Measurements from ENCODE around the gene TOMT.
"Not testable (repeated sequence)": the region's sequence is repeated elsewhere in the genome, so short reads cannot be mapped to it uniquely, and the experiment has no call there.

TOMT gene

GRCh38 chr11:72123117-72123653, 17.5 kb downstream of the TOMT start:
- in situ Hi-C loops (cut with MboI; ENCODE audit: low sequenced_read_pairs): no loop called here

- in situ Hi-C loops (cut with MboI; ENCODE audit: low sequenced_read_pairs): no loop called here
Measured at GRCh38 chr11:72124046-72124445, 18.3 kb downstream of the TOMT start.

GRCh38 chr11:72125956-72126355, 20.2 kb downstream of the TOMT start:
- in situ Hi-C loops (cut with MboI; ENCODE audit: low sequenced_read_pairs): no loop called here

- in situ Hi-C loops (cut with MboI; ENCODE audit: low sequenced_read_pairs): no loop called here
Measured at GRCh38 chr11:72127923-72128322, 22.2 kb downstream of the TOMT start.

GRCh38 chr11:72129381-72129780, 23.7 kb downstream of the TOMT start:
- in situ Hi-C loops (cut with MboI; ENCODE audit: low sequenced_read_pairs): no loop called here

GRCh38 chr11:72132646-72133045, 26.9 kb downstream of the TOMT start:
- in situ Hi-C loops (cut with MboI; ENCODE audit: low sequenced_read_pairs): no loop called here

GRCh38 chr11:72135473-72135872, 29.7 kb downstream of the TOMT start, which contains the start of gene FOLR3:
TSS of gene FOLR3 (plus strand) at chr11:72135725. CDS start at chr11:72135953, 228 bp downstream.
- in situ Hi-C loops (cut with MboI; ENCODE audit: low sequenced_read_pairs): not testable (repeated sequence)

GRCh38 chr11:72135891-72136683, 30.4 kb downstream of the TOMT start:
- in situ Hi-C loops (cut with MboI; ENCODE audit: low sequenced_read_pairs): no loop called here

DNA sequence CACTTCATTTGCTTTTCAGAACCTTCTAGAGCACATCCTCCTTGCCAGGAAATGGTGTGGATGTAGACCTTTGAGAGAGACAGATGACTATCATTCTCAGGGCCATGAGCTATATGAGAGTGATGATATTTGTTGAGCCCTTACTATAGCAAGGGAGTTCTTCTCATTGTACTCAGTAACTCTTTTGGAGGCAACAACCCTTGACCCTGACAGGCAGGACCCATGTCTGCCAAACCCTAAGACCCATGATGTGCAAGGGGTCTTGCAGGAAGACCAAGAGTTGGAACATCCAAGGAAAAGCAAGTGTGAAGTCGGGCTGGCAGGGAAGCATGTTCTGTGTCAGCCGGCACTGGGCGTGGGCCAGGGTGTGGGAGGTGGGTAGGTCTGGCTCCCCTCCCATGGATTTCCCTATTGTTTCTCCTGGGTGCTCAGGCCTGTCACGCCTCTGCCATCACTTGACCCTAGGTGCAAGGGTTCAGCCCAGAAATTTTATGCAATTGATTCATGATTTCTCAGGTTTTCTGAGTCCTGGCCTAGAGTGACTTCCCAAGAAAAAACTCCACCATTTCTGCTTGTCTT, 31.0 kb downstream of the TOMT start:
- in situ Hi-C loops (cut with MboI; ENCODE audit: low sequenced_read_pairs): no loop called here

DNA sequence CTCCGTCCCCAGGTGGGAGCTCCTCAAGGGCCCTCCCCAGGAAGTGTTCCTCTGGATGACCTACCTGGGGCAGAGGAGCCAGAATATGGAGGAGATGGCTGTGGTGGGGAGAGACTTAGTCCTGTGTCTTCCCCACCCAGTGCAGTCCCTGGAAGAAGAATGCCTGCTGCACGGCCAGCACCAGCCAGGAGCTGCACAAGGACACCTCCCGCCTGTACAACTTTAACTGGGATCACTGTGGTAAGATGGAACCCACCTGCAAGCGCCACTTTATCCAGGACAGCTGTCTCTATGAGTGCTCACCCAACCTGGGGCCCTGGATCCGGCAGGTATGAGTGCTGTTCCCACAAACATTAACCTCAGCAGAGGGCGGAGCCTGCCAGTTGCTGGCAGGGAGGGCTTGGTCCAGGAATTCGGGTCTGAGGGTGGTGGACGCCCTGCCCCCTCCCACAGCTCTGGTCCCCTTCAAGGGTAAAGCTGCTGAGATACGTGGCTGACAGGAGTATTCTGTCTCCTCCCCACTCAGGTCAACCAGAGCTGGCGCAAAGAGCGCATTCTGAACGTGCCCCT, 33.2 kb downstream of the TOMT start:
- in situ Hi-C loops (cut with MboI; ENCODE audit: low sequenced_read_pairs): no loop called here

GRCh38 chr11:72139500-72139899, 33.8 kb downstream of the TOMT start:
- in situ Hi-C loops (cut with MboI; ENCODE audit: low sequenced_read_pairs): no loop called here

DNA sequence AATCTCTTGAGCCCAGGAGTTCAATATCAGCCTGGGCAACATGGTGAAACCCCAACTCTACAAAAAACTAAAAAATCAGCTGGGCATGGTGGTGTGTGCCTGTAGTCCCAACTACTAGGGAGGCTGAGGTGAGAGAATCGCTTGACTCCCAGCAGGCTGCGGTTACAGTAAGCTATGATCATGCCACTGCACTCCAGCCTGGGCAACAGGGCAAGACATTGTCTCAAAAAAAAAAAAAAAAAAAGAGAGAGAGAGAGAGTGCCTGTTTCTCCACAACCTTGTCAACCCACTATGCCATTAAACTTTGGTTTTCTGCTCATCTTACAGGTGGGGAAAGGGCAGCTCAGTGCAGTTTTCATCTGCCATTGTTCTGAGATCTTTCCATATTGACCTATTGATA, 34.9 kb downstream of the TOMT start:
- in situ Hi-C loops (cut with MboI; ENCODE audit: low sequenced_read_pairs): no loop called here

GRCh38 chr11:72141066-72141465, 35.3 kb downstream of the TOMT start:
- in situ Hi-C loops (cut with MboI; ENCODE audit: low sequenced_read_pairs): no loop called here

GRCh38 chr11:72142086-72142485, 36.4 kb downstream of the TOMT start:
- in situ Hi-C loops (cut with MboI; ENCODE audit: low sequenced_read_pairs): not testable (repeated sequence)

GRCh38 chr11:72142543-72142942, 36.8 kb downstream of the TOMT start:
- in situ Hi-C loops (cut with MboI; ENCODE audit: low sequenced_read_pairs): not testable (repeated sequence)

GRCh38 chr11:72144807-72145565, 39.3 kb downstream of the TOMT start:
- in situ Hi-C loops (cut with MboI; ENCODE audit: low sequenced_read_pairs): loop anchor here (5.0 kb wide), 1 partner anchor 38 kb away; the partner anchor contains the start of gene TOMT

- in situ Hi-C loops (cut with MboI; ENCODE audit: low sequenced_read_pairs): loop anchor here (5.0 kb wide), 1 partner anchor 39 kb away; the partner anchor contains the start of gene TOMT
Measured at GRCh38 chr11:72146625-72147024, 40.9 kb downstream of the TOMT start.

- in situ Hi-C loops (cut with MboI; ENCODE audit: low sequenced_read_pairs): no loop called here
Measured at GRCh38 chr11:72150882-72151281, 45.2 kb downstream of the TOMT start.

DNA sequence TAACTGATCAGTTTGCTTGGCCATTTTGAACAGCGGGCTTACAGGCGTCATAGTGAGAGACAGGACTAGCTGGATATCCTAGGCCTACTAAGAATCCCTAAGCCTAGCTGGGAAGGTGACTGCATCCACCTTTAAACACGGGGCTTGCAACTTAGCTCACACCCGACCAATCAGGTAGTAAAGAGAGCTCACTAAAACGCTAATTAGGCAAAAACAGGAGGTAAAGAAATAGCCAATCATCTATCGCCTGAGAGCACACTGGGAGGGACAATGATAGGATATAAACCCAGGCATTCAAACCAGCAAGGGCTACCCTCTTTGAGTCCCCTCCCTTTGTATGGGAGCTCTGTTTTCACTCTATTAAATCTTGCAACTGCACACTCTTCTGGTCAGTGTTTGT, 48.1 kb downstream of the TOMT start:
- in situ Hi-C loops (cut with MboI; ENCODE audit: low sequenced_read_pairs): not testable (repeated sequence)

DNA sequence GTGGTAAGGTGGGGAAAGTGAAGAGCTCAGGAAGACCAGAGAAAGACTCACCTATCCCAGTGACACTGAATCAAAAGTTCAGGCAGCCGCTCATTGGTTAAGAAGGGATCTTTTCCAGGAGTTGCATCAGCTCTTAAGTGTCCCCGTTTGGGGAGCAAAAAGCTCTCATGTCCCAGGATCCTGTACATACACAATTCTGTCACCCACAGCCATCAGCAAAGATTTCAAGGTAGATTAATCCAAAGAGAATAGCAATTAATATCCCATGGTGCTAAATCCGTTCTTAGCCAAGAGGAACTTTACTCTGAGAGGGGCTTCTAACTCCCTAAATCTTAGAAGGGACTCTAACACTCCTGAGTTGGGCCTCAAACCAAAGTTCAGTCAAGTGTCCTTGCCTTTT, 49.1 kb downstream of the TOMT start:
- in situ Hi-C loops (cut with MboI; ENCODE audit: low sequenced_read_pairs): no loop called here

- in situ Hi-C loops (cut with MboI; ENCODE audit: low sequenced_read_pairs): no loop called here
Measured at GRCh38 chr11:72155751-72156150, 50.0 kb downstream of the TOMT start.

All from HL-60/S4 treated with retinoic acid at 250 ng/mL for 4 days and 3 days (cell line).